ENCODE data around the gene ATL2. TPM values are rescaled to one million over a fixed set of nuclear protein-coding genes. Genes with fewer than 3 reads are reported as not detected.

Gene ATL2
- total and polyA plus RNA-seq, 2 of the 8 experiments (the other 6 are each of a cell fraction or from before 2014, with no cell fraction given) = 38.8 to 84.6 TPM

- TF ChIP-seq ZNF274 (IDR thresholded peaks at IDR 0.05; ENCODE audit: borderline replicate concordance, extremely low read depth, low read length) (no peak), RFX5 (IDR thresholded peaks at IDR 0.05; ENCODE audit: borderline replicate concordance, low read depth, low read length) (no peak), TCF12 (IDR thresholded peaks at IDR 0.05; ENCODE audit: low read depth, low read length) (no peak), MAX (IDR thresholded peaks at IDR 0.05) (no peak)
These were observed 10.8 kb upstream of the ATL2 start (continued) for GRCh38 chr2:38387887-38388286.

Measured in H1 (cell line).